ENCODE measurements around the gene ANTKMT. TPM values are rescaled to one million over a fixed set of nuclear protein-coding genes. Genes with fewer than 3 reads are reported as not detected.

The ANTKMT gene
- total RNA-seq, 1 donor from 2014 or later = 58.0 TPM

- ChIA-PET POLR2A (interaction anchor here (1.2 kb wide), 1 partner anchor 10 kb away, joined by 3 read pairs; no protein-coding TSS in a partner anchor), CTCF (no interaction called here)
- no peaks in the 10 kb centered on the region for H3K27me3 Mint-ChIP-seq
- H3K27ac Mint-ChIP-seq = no peak overlapping the region
- no peak overlapping the region for H3K4me3 Mint-ChIP-seq
- TF ChIP-seq CTCF (IDR thresholded peaks at IDR 0.05) = no peak
- ATAC-seq (ENCODE audit: low read depth) (no peak), DNase-seq (no peak)
- H3K4me1 Mint-ChIP-seq = peaks cover 45% of the 10 kb centered on the region
- peaks cover 38% of the 10 kb centered on the region for H3K36me3 Mint-ChIP-seq (ENCODE audit: low read depth)
- intact Hi-C loops (cut with micrococcal nuclease) = loop anchor here (1.0 to 2.0 kb wide), 4 partner anchors 36 to 158 kb away; partner anchors contain the start of genes ANTKMT, CAPN15, METTL26 and WDR90
- no peaks in the 10 kb centered on the region for H3K9me3 Mint-ChIP-seq
These were observed 35.8 kb upstream of the ANTKMT start for GRCh38 chr16:684961-685696.

- no peak for TF ChIP-seq CTCF (IDR thresholded peaks at IDR 0.05)
- no peak for DNase-seq
- intact Hi-C loops (cut with micrococcal nuclease) = loop anchor here (2.0 kb wide), 1 partner anchor 35 kb away; the partner anchor contains the start of gene ANTKMT
- H3K4me1 Mint-ChIP-seq = peaks cover 49% of the 10 kb centered on the region
- ATAC-seq (ENCODE audit: low read depth) = no peak
- peak overlapping the region; percentile 19 for H3K4me3 Mint-ChIP-seq
- POLR2A ChIA-PET = no interaction called here
- peaks cover 38% of the 10 kb centered on the region for H3K36me3 Mint-ChIP-seq (ENCODE audit: low read depth)
- H3K9me3 Mint-ChIP-seq = no peaks in the 10 kb centered on the region
- no peak overlapping the region for H3K27ac Mint-ChIP-seq
- H3K27me3 Mint-ChIP-seq = no peaks in the 10 kb centered on the region
- CTCF ChIA-PET = no interaction called here
These were observed 35.0 kb upstream of the ANTKMT start for GRCh38 chr16:685967-686366.

GRCh38 chr16:686459-687260 is 34.3 kb upstream of the ANTKMT start:
- CTCF ChIA-PET = no interaction called here
- no peaks in the 10 kb centered on the region for H3K27me3 Mint-ChIP-seq
- intact Hi-C loops (cut with micrococcal nuclease) = no loop called here
- peaks cover 45% of the 10 kb centered on the region for H3K4me1 Mint-ChIP-seq
- DNase-seq (no peak), ATAC-seq (ENCODE audit: low read depth) (no peak)
- no peak overlapping the region for H3K27ac Mint-ChIP-seq
- POLR2A ChIA-PET = no interaction called here
- no peaks in the 10 kb centered on the region for H3K9me3 Mint-ChIP-seq
- peaks cover 32% of the 10 kb centered on the region for H3K36me3 Mint-ChIP-seq (ENCODE audit: low read depth)
- H3K4me3 Mint-ChIP-seq = no peak overlapping the region
- no peak for TF ChIP-seq CTCF (IDR thresholded peaks at IDR 0.05)

- H3K36me3 Mint-ChIP-seq (ENCODE audit: low read depth) = peaks cover 24% of the 10 kb centered on the region
- ChIA-PET POLR2A (no interaction called here), CTCF (no interaction called here)
- no peak overlapping the region for H3K27ac Mint-ChIP-seq
- peak overlapping the region; percentile 7 for H3K4me3 Mint-ChIP-seq
- no peak for ATAC-seq (ENCODE audit: low read depth)
- TF ChIP-seq CTCF (IDR thresholded peaks at IDR 0.05) = no peak
- intact Hi-C loops (cut with micrococcal nuclease) = no loop called here
- H3K9me3 Mint-ChIP-seq = no peaks in the 10 kb centered on the region
- no peak for DNase-seq
- peaks cover under 1% of the 10 kb centered on the region for H3K27me3 Mint-ChIP-seq
- H3K4me1 Mint-ChIP-seq = peaks cover 37% of the 10 kb centered on the region
These were observed 33.4 kb upstream of the ANTKMT start for GRCh38 chr16:687499-687898.

Data from activated B cell treated with CpG ODN at 0.5 μM for 24 hours (primary cell).